HG03280 (cell line): Measurements from ENCODE around the gene ZFAND6.

ENCODE experiments used
- ATAC-seq: cut with Tn5 transposase; IDR thresholded peaks from one replicate; pipeline ENCODE4 v1.9.1; 2021; ENCODE audit warnings: mild to moderate bottlenecking, moderate library complexity; ENCODE audit not compliant: unreplicated experiment

Gene ZFAND6

GRCh38 chr15:80049046-80049445 lies 10.4 kb upstream of the ZFAND6 start:
- no peak for ATAC-seq

GRCh38 chr15:80052597-80053304 lies 6.7 kb upstream of the ZFAND6 start:
- no peak for ATAC-seq

DNA sequence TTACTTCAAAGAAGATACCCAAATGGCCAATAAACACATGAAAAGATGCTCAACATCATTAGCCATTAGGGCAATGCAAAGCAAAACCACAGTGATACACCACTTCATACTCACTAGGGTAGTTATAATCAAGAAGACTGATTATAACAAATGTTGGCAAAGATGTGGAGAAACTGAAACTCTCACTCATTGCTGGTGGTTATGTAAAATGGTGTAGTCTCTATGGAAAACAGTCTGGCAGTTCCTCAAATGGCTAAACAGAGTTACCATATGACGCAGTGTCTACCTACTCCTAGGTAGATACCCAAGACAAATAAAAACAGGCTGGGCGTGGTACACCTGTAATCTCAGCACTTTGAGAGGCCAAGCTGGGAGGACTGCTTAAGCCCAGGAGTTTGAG lies 3.5 kb upstream of the ZFAND6 start:
- no peak for ATAC-seq

DNA sequence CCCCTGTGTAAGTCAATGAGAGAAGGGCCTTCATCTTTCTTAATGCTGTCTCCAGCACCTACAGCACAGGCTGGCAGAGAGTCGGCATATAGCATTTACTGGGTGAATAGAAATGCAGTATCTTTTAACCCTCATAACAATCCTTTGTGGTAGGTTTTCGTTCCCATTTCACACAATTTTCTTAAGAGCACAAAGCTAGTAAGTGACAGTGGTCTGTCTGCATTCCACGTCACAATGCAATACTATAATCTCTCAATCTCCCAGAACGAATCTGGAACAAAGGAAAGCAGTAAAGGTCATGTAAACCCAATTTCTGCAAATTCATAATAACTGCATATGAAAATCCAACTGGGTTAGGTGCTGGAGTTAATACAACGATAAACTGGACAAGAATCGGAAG lies 1.4 kb upstream of the ZFAND6 start:
- ATAC-seq, result no peak

DNA sequence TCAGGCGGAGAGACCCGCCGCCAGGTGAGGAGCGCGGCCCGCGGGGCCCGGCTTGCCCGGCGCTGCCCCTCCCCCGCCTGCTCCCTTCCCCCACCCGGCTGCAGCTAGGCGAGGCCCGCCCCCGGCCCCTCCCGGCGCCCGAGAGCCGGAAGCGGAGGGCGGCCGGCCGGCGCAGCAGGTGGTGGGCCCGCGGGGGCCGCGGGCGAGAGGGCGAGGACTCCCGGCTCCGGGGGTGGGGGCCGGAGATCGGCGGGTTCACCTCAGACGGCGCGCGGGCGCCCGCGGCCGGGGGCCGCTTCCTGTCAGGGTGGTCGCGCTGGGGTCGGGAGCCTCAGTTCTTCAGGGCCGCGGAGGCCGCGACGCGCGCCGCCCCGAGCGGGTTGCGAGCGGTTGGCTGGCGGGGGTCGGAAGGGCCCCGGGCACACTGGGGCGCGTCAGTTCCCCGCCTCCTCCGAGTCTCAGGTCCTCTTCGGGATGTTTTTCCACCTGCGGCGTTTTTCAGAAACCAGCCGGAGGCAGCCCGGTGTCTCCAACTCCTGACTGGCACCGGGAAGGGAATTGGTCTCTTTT lies 395 bp downstream of the ZFAND6 start:
- ATAC-seq, result peak; percentile 52

- no peak for ATAC-seq
These were observed 1.0 kb downstream of the ZFAND6 start for GRCh38 chr15:80060356-80061006.

GRCh38 chr15:80061582-80061981 lies 2.1 kb downstream of the ZFAND6 start:
- no peak for ATAC-seq

DNA sequence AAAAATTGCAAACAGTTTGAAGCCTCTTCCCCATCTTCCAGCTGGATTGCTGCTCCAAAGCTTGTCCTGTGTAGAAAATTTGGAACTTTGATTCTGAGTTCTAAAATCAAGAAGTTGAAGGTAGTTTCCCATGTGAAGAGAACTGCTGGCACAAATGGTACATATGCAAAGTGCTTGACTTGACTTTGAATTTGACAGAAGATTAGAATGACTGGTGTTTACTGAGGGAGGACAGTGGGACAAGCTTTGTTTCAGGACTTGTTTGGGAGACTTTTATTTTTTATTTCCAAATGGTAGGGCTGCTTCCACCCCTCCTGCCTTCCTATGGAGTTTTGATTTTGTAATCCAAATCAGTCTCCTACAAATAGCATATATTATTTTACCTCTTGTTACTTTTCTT lies 7.4 kb downstream of the ZFAND6 start:
- ATAC-seq, result no peak

DNA sequence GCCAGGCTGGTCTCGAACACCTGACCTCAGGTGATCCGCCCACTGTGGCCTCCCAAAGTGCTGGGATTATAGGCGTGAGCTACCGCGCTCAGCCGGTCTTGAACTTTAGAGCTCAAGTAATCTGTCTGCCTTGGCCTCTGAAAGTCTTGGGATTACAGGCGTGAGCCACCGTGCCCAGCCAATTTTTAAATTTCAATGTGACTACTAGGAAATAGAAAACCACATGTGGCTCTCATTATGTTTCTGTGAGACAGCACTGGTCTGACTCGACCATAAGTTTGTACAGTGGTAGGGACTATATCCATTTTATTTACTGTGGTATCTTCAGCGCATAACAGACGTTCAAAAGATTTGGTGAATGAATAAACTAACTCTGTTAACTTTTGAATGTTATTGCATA lies 9.1 kb downstream of the ZFAND6 start:
- ATAC-seq, result no peak

DNA sequence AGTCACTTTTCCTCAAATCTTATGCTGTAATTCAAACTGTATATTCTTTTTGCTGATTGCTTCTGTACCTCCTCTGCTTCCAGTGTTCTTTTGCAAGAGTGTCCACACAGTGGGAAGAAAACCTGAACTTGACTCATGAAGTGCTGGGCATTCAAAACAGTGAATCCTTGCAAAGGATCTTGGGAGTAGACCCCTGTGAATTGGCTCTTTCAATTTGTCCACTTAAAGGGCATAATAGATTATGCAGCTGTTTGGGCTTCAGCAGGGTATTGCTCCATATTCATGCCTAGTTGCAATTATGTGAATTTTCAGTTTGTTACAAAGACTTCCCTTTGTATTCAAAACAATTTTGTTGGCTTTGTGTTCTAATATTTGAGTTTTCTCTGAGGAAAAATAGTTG lies 11.4 kb downstream of the ZFAND6 start:
- ATAC-seq, result no peak

- no peak for ATAC-seq
These were observed 12.2 kb downstream of the ZFAND6 start for GRCh38 chr15:80071652-80072051.

GRCh38 chr15:80072285-80072994 lies 13.0 kb downstream of the ZFAND6 start:
- ATAC-seq, result peak; percentile 81

DNA sequence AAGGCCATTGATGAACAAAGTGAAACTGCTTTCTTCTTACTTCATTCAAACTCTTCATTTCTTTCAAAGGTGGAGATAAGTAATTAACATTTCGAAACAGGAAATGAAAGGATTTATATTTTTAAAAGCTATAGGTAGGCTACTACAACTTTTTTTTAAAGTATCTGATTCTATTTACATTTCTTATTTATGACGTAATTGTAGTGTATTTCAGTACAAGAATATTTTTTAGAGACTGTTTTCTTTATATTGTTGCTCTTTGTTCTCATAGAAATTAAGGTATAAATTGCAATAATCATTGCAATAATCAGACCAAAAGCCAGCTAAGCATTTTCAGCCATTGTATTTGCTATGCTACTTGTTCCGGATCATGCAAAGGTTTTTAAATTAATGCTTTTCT lies 13.7 kb downstream of the ZFAND6 start:
- ATAC-seq, result no peak

- ATAC-seq, result no peak
These were observed 17.1 kb downstream of the ZFAND6 start for GRCh38 chr15:80076321-80077318.

DNA sequence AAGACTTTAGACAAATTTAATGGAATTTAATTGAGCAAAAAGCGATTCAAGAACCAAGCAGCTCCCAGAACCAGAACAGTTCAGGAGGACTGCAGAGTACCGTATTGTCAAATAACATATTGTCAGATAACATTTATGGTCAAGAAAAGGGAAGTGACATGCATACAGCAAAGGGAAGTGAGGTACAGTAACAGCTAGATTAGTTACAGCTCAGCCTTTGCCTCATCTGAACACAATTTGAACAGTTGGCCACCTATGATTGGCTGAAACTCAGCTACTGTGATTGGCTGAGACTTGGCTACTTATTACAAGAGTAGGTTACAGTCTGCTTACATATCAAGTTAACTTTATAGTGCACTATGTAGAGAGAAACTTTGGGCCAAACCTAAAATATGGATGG lies 21.9 kb downstream of the ZFAND6 start:
- no peak for ATAC-seq

GRCh38 chr15:80087104-80087503 lies 27.6 kb downstream of the ZFAND6 start:
- ATAC-seq, result no peak

GRCh38 chr15:80090041-80090440 lies 30.6 kb downstream of the ZFAND6 start:
- ATAC-seq, result no peak

DNA sequence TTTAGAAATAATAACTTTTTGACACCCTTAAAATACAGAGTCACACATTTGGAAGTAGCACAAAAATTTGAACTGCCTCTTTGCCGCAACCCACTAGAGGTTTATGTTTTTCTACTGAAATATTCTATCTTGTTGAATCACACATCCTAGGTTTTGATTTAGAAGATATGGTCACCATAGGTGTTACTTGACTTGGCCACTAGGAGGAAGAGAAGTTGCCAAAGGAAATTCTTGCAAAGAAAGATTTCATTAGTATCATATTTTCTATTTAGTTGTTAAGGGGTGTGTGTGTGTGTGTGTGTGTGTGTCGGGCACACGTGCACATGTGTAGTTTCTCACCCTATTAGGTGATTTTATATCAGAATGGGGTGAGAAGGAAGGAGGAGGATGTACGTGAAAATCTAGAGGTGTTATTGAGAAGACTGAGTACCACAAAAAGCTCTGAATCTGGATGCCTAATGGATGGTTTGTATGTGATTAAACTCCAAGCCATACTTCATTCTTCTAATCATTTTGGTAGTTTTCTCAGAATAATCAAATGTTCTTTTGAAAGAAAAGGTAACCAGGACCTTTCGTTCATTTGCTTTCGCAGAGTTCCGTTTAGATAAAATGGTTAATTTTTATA lies 31.5 kb downstream of the ZFAND6 start:
- no peak for ATAC-seq

- no peak for ATAC-seq
These were observed 34.5 kb downstream of the ZFAND6 start for GRCh38 chr15:80093854-80094418.

GRCh38 chr15:80095511-80095910 lies 36.0 kb downstream of the ZFAND6 start:
- no peak for ATAC-seq
